IPS-NIHi7 (cell line): Measurements from ENCODE around the gene ZSCAN10.

ENCODE experiments used
- DNase-seq: peaks from one replicate; pipeline ENCODE4 v3.0.0; 2012; ENCODE audit warnings: mixed read lengths; ENCODE audit errors: extremely low spot score

The ZSCAN10 gene

GRCh38 chr16:3046641-3047386 is 52.3 kb downstream of the ZSCAN10 start:
- DNase-seq = peak; percentile 42

GRCh38 chr16:3045758-3046640 is 53.1 kb downstream of the ZSCAN10 start, which contains the start of gene MMP25:
TSS of gene MMP25 (plus strand) at chr16:3046561. CDS start at chr16:3046918, 357 bp downstream.
- DNase-seq = peak; percentile 60

- DNase-seq = no peak
These were observed 54.4 kb downstream of the ZSCAN10 start for GRCh38 chr16:3044708-3045107.

GRCh38 chr16:3042376-3042775 is 56.7 kb downstream of the ZSCAN10 start:
- no peak for DNase-seq

DNA sequence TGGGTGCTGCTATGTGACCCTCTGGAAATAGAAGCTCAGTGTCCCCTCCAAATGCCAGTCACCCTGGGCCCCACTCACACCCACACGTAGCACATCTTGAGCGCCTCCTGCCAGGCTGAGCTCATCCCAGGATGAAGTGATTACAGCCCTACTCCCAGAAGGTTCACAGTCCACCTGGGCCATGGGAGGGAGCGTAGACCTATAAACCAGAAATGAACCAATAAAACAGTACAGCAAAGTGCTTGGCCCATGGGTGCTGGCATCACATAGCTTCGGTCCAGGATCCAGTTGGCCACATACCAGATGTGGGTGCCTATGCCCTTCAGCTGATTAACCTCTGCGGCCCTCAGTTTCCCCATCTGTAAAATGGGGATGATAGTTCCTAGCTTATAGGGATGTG is 60.2 kb downstream of the ZSCAN10 start:
- DNase-seq = peak; percentile 10
